ENCODE data around the gene CHST2.
"Not testable (repeated sequence)": the region's sequence is repeated elsewhere in the genome, so short reads cannot be mapped to it uniquely, and the experiment has no call there.

CHST2 gene

DNA sequence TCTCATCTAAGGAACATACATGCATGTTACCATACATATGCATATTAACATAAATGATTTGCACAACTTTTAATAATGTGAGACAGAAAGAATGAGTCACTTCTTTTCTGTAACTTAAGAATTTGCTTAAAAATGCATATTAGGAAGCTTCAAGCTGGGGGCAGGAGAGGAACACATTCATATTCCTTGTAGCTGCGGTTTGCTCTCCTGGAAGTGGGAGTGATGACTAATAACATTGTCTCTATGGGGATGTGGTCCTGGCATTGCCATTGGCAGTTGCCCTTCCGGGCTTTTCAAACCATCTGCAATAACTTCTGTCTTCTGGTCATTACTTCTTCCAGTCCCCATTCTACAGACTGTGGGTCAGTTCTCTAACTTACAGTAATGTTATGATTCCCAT, 15.6 kb downstream of the CHST2 start:
- no peak for DNase-seq (ENCODE audit: low spot score)

DNA sequence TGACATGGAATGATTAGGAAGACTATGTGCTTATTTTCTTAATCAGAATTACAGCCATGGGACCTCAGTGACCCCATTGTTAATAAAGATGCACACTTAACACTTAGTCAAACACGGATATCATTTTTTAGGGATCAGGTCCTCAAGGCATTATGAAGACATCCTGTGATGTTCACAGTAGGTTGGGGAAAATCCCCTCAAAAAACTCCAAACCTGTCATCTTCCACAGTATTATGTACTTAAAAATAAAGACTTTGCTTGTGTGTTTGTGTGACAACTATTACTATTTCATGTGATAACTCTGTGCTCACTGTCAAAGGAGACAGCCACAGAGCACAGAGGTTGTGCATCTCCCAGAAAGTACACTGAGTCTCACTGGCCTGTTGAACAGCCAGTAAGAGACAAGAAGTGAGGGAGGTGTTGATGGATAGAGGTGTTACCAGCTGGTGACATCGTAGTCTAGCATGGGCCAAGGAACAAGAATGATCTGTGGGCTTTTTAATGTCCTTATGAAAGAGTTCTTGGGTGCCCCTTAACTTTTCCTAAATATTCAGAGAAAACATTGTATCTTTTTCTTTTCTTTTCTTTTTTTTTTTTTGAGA, 18.0 kb downstream of the CHST2 start:
- no peak for DNase-seq (ENCODE audit: low spot score)

DNA sequence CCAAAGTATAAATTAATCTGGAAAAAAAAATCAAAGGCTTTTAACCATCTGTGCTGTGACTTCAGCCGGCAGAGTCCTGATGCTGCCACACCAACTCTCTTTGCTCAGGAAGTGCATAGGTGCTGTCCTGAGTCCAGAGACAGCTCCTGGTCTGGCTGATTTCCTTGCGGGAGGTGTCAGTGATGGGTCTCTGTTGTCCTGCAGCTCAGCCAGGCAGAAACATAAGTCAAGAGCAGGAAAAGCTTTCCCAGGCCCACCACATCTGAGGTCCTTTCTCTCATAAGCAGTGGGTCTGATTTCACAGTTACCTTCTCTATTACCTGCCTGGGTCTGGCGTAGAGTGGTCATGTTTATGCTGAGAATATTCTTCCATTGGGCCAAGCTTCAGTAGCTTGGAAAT, 19.4 kb downstream of the CHST2 start:
- DNase-seq (ENCODE audit: low spot score): no peak

DNA sequence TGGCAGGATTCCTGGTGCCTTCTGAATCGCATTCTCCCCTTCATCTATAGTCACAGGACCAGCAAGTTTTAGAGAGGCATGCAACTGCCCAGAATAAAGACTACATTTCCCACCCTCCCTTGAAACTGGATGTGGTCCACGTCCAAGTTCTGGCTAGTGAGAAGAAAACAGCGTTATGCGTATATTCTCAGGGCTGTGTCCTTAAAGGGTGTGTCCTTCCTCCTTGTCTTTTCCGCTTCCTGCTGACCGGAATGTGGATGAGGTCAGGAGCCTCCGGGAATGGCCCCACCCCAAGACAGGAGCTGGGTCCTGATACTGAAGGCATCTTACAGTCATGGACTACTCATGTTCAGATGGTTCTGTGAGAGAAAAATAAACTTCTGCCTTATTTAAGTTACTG, 20.2 kb downstream of the CHST2 start:
- no peak for DNase-seq (ENCODE audit: low spot score)

DNA sequence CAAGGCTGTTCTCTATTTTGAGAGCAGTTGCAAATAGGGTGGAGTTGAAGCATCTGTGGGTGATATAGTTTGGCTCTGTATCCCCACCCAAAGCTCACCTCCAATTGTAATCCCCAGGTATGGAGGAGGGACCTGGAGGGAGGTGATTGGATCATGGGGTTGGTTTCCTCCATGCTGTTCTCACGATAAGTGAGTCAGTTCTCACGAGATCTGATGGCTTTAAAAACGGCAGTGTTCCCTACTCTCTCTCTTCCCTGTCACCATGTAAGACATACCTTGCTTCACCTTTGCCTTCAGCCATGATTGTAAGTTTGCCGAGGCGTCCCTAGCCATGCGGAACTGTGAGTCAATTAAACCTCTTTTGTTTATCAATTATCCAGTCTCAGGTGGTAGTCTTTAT, 21.0 kb downstream of the CHST2 start:
- DNase-seq (ENCODE audit: low spot score): no peak

DNA sequence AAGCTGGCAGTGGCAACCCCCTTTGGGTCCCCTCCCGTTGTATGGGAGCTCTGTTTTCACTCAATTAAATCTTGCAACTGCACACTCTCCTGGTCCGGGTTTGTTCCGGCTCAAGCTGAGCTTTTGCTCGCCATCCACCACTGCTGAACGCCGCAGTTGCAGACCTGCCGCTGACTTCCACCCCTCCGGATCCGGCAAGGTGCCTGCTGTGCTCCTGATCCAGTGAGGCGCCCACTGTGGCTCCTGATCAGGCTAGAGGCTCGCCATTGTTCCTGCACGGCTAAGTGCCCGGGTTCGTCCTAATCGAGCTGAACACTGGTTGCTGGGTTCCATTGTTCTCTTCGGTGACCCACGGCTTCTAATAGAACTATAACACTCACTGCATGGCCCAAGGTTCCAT, 22.8 kb downstream of the CHST2 start:
- DNase-seq (ENCODE audit: low spot score): no peak

DNA sequence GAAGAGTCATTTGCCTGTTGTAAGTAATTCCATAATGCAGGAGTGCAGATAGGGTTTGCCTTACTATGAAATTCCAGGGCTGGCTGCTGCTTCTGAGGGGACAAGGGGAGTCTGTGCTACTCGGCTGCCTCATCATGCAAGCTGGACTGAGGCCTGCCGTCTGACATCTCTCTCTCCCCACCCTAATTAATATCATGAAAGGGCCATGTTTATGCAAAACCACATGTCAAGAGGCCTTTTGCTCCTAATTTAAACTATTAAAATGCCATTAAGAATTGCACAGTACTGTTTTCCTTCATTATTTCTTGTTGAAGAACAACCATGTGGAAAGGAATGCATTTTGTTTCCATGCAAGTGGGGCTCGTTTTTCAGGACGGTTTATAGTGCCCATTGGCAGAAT, 26.3 kb downstream of the CHST2 start:
- DNase-seq (ENCODE audit: low spot score): no peak

DNA sequence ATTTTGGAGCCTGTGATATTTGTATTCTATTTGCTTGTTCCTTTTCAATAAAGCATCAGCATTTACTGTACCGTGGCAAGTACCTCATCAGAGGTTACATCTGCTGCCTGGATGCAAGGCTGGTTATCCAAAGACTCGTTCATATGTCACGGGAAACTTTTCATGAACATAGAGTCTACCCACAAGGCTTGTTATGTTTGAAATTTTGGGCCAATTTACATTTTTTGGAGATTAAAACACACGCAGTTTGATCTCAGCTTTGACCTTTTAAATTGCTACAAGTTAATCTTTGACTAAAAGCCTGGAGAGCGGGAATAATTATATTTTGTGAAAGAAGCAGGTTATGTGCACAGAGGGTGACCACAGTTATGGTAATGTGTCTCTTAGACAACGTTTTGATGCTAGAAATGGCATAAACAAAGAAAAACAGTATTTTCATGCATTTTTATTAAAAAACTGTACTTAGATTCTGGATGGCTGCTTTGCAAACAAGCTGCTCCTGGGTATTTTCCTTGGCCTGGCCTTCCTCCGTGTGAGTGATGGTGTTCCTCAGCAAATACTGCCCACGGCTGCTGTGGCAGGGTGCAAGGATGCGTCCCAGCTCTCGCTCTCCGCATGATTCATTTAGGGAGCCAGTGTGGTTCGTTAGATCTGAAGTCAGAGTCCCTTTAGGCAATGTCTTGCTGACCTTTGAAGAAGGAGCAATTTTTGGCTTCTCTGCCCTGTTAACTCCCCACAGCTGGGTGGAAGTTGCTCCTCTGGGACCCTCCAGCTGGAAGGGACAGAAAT, 27.1 kb downstream of the CHST2 start:
- DNase-seq (ENCODE audit: low spot score): no peak

DNA sequence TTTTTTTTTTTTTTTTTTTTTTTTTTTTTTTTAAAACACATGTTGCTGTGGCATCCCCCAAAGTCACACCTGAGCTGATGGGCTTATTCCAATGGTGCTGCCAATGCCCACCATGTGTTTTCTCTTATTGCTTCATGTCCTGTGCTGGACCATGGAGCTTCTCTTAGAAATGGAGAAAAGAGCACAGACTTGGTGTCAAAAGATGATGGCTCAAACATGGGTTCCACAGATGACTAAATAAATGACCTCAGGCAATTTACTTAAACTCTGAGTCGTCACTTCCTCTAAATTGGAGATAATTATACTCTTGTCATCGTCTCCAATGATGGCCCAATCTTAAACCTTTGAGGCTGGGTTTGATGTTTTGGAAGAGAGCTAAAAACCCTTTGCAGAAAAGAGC, 28.1 kb downstream of the CHST2 start:
- no peak for DNase-seq (ENCODE audit: low spot score)

DNA sequence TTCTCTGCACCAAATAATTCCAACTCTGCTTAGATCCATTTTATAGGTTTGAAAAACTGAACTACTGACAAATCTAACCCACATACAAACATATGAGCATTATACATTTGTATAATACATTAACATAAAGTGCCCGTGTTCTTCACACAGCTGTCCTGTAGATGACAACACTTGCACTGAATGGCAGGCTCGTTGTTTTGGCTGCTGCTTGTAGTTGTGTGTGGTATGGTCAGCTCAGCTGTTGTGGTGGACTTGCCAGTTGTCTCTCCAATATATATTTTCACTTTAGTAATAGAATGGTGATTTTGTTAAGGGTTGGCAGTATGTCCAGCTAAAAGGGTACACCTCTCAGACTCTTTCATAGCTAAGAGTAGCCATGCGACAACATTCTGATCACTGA, 30.5 kb downstream of the CHST2 start:
- no peak for DNase-seq (ENCODE audit: low spot score)

DNA sequence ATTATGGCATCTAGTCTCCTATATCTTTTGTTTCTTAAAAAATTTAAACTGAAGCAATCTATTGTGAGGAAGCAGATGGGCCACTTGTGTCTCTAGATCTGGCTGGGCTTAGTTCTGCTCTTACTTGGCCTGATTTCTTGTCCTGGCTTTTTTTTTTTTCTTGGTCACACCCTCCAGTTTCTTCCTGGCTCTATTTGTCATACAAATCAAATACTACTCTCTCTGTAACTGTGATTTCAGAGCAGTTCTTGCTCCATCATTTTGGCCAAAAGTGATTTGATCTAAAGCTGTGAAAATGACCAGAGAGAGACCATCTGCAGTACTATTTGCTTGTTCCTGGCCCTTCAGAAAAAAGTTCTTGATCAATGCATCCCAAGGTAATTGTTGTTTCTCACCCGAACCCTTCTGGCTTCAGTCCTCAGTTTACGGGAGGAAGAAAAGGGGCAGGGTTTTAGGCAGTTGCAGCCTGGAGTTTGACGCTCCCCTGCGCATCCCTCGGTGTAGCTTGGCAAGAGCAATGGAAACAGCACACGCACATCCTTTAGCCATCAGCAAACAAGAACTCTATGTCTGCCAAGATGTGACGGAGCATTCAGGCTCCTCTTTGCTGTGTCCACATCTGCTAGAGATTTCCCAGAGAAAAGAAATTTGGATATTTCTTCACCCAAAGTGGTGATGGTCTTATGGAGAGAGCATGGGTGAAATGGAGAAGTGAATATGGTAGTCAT, 31.6 kb downstream of the CHST2 start:
- DNase-seq (ENCODE audit: low spot score): no peak

DNA sequence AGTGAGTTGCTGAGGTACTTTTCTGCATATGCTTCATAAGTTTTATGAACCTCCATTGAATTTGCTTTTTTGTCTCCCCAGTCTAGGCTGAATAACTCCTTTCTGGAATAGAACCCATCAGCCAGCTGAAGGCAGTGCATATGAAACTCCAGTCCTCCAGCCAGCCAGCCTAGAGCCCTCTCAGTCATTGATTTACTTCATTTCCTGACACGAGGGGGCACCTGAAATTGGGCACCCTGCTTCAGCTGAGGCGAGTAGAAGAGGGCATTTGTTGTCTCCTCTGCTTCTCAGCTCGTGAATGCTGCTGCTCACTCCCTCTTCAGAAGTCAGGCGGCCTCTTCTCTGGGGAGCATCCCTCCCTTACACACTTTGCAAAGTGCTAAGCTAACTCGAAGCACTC, 32.5 kb downstream of the CHST2 start:
- DNase-seq (ENCODE audit: low spot score): no peak

DNA sequence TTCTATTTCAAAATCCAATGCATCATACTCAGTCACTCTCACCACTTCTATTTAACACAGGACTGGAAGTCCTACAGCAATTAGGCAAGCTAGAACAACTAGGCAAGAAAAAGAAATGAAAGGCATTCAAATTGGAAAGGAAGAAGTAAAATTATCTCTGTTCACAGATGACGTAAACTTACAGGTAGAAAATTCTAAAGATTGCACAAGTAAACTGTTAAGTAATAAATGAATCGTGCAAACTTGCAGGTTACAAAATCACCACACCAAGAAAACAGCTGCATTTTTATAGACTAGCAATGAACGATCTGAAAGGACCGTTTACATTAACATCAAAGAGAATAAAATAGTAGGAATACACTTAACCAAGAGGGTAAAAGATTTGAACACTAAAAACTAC, 36.2 kb downstream of the CHST2 start:
- no peak for DNase-seq (ENCODE audit: low spot score)

DNA sequence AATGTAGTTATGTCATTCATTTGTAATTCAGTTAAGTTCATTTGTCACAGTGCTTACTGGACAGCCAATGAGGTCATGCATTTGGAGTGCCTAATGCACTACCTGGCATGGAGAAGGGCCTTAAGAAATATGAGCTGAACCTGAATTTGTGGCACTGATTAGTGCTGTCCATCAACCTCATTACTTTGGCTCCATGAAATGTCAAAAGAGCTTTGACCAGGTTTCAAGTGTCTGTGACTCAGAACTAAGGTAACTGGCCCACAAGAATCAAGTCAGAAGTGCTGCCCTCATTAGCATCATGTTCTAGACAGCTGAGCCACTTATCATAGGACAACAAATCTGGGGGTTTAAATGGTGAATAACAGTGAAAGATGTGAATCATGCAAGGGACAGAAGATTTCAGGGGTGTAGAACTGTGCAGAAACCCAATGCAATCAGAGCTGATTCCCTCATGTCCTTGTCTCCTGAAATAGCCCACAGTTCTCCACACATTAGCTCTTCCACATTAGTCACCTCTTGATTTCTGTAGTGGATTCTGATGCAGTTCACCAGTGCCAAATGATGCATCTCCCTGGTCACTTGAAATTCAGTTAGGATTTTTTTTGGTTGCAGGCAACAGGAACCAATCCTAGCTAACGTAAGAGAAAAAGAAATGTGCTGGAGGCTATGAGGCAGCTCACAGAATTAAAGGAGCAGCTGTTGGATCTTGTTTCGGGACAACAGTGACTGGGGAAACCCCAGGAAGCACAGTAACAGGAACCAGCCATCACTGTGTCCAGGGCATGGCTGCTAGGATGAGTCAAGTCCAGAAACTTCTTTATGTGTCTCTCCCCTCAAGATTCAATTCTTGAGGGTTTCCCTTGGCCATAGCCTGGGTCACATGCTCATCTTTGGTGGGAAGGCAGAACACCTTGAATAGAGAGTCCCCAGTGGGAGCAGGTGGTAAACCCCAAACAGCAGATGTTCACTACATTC, 38.7 kb downstream of the CHST2 start:
- DNase-seq (ENCODE audit: low spot score): no peak

DNA sequence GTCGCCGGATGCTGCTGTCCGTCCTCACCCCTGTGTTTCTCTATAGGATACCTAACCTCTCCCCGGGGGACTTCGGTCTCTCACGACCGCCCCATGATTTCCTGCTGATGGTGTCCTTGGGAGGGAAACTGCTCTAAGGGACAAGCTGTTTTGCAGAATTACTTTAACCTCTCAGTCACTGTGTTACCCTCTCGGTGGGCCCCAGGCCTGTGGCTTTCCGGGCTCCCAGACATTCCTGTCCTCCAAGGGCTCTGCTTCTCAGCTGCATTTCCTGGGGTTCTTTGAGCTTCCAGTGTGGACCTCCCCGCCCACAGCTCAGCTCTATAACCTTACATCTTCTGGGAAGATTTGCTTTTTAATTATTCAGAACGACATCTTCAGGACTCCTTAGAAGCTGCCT, 40.9 kb downstream of the CHST2 start:
- no peak for DNase-seq (ENCODE audit: low spot score)

DNA sequence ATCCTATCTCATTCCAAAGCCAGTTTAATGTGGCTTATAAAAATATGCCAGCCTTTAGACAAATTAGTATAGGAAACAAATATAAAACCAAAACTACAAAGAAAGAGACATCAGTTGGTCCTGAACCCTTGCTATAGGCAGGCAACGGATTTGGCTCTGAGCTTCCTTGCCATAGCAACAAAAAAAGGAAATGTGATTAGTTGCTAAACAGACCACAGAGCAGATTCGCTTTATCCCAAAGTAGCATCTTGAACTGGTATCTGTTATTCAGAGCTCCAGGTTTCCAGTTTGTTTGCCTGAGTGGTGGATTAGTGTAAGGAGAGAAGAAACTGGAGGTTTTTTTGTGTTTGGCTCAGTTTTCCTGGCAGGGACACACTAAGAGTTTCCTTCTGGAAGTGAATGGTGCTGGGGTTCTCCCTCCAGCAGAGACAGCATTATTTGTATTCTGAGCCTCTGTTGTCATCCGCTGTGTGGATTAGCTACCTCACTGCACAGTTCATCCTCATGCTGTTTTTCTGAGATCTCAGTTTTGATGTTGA, 44.1 kb downstream of the CHST2 start:
- no peak for DNase-seq (ENCODE audit: low spot score)

DNA sequence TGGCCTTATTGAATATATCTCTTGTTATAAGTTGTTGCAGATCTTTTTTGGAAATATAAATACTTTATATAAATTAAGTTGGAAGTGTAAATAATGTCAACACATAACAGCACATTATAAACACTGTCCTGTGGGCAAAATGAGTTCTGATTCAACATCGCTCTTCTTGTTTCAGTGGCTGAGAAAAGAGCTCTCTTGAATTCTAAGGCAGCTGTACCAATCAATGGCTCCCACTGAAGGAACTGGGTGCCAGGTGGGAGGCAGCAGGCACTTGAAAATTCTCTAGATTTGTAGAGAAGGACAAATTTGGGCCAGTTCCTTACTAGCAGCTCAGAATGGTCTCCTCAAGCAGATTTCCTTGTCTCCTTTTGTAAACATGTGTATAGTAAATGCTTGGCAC, 45.6 kb downstream of the CHST2 start:
- DNase-seq (ENCODE audit: low spot score): no peak

DNA sequence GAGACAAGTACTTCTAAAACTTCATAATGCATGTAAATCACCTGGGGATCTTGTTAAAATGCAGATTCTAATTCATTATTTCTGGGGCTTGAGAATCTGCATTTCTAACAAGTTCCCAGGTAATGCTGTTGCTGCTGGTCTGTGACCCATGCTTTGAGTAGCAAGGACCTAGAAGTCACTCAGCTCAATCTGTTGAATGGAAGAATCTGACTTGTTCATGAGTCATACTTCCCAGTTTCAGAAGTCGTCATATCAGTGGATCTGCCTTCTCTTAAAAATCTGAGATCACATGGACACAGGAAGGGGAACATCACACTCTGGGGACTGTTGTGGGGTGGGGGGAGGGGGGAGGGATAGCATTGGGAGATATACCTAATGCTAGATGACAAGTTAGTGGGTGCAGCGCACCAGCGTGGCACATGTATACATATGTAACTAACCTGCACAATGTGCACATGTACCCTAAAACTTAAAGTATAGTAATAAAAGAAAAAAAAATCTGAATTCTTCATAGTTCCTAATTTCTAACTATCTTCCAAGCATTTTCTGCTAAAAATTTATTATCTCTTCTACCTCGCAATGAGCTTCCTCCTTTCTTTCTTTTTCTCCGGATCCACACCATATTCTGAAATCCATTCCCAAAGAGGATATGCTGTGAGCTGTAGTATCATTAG, 46.2 kb downstream of the CHST2 start:
- not testable (repeated sequence) for DNase-seq (ENCODE audit: low spot score)

DNA sequence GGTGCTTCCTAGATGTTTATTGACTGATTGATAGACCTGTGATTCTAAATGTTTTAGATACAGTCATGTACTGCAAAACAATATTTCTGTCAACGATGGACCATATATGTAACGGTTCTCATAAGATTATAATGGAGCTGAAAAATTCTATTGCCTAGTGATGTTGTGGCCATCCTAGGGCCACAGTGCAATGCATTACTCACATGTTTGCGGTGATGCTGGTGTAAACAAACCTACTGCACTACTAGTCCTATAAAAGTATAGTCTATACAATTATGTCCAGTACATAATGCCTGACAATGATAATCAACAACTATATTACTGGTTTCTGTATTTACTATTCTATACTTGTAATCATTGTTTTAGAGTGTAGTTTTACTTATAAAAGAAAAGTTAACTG, 46.8 kb downstream of the CHST2 start:
- DNase-seq (ENCODE audit: low spot score): no peak

DNA sequence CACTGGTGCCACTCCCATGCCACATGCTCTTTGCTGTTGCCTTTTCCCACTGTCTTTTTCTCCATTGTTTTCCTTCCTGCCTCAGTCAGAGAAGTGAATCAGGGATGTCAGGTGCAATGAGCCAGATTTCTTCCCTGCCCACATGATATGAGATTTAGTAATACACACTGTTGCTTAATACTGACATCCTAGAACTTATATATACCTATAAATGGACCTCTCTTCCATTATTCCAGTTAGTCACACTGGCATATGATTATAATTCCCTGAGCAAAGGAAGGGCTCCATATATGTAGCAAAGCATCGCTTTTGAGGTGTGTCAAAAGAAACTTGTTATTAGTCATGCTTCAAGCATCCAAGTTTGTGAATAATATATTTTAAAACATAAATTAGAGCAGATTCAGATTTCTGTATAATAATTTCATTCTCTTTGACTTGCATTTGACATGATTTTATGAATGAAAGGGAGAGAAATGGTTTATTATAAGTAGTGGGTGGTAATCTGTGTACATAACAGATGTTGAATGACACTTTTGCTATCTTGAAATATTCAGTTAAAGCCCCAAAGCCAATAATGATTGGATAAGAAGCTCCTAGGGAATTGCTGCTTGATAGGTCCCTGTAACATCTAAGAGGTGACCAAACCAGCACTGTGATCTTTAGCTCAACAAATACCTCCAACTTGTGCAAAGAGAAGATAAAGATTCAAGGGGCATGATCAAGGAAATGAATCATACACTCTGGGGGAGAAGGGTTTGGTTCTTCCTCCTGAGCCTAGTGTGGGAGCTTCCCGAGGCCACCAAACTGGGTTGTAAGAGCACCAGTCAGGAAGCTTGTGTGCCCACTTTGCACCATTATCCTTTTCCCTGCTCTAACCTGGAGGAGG, 48.6 kb downstream of the CHST2 start:
- DNase-seq (ENCODE audit: low spot score): no peak

Measured in cerebellar cortex (tissue), 1 donor.